IMR-90 (cell line): ENCODE measurements around the gene YPEL1. TPM values are rescaled to one million over a fixed set of nuclear protein-coding genes. Genes with fewer than 3 reads are reported as not detected.

Experiments
- ATAC-seq: fragments of 200-7000 bp; cut with Tn5 transposase; 2 replicates; pipeline ENCODE4 v1.9.1; 2020; ENCODE audit warnings: low read depth, mild to moderate bottlenecking, moderate library complexity
- BruUV-seq: library from RNA; stranded (reverse); fragments of 400-500 nt; replicated peaks from 2 replicates; lab custom pipeline; 2021; lab: Mats Ljungman, UMichigan
- CTCF ChIA-PET: fragments of 300-600 bp; formaldehyde crosslinking; extraction: SDS; loops from one replicate; lab custom pipeline; 2021; ENCODE audit warnings: antibody characterized with exemption; lab: Yijun Ruan, JAX
- POLR2A ChIA-PET: fragments of 300-600 bp; sonication (Branson Sonifier 250); formaldehyde crosslinking; loops from one replicate; lab custom pipeline; 2022; ENCODE audit warnings: antibody characterized with exemption; ENCODE audit not compliant: unreplicated experiment; lab: Charles Lee
- DNase-seq: peaks from one replicate; pipeline ENCODE4 v3.0.0; 2013
- H2AFZ ChIP-seq: replicated peaks from 2 replicates; pipeline ENCODE3; 2013; ENCODE audit warnings: low read length, mild to moderate bottlenecking; ENCODE audit not compliant: poor library complexity
- H2AK5ac ChIP-seq: 2 replicates; pipeline ENCODE4 v1.6.1; 2013; ENCODE audit warnings: low read depth, low read length, inconsistent platforms
- H2AK9ac ChIP-seq: replicated peaks from 2 replicates; pipeline ENCODE3; 2013; ENCODE audit warnings: mild to moderate bottlenecking, low read depth, low read length, moderate library complexity; ENCODE audit not compliant: poor library complexity
- H2BK120ac ChIP-seq: 2 replicates; pipeline ENCODE4 v1.6.1; 2013; ENCODE audit warnings: low read depth, low read length, inconsistent platforms
- H2BK15ac ChIP-seq: 3 replicates; pipeline ENCODE4 v1.6.1; 2013; ENCODE audit warnings: low read depth, low read length, inconsistent platforms
- H2BK20ac ChIP-seq: 2 replicates; pipeline ENCODE4 v1.6.1; 2013; ENCODE audit warnings: low read depth, mild to moderate bottlenecking, inconsistent platforms, low read length, moderate library complexity
- H2BK5ac ChIP-seq: 2 replicates; pipeline ENCODE4 v1.6.1; 2013; ENCODE audit warnings: mild to moderate bottlenecking, low read depth, low read length, inconsistent platforms; ENCODE audit not compliant: poor library complexity, severe bottlenecking
- H3K14ac ChIP-seq: replicated peaks from 2 replicates; pipeline ENCODE4 v1.6.1; 2013; ENCODE audit warnings: low read depth, low read length, inconsistent platforms
- H3K18ac ChIP-seq: 2 replicates; pipeline ENCODE4 v1.6.1; 2013; ENCODE audit warnings: low read depth, low read length, control low read depth
- H3K23ac ChIP-seq: 2 replicates; pipeline ENCODE4 v1.6.1; 2013; ENCODE audit warnings: low read depth, low read length, inconsistent platforms
- H3K27ac ChIP-seq: 2 replicates; pipeline ENCODE4 v1.5.1; 2013; ENCODE audit warnings: mild to moderate bottlenecking, control low read depth, low read length; ENCODE audit not compliant: insufficient read depth
- H3K27me3 ChIP-seq: 2 replicates; pipeline ENCODE4 v1.6.1; 2013; ENCODE audit warnings: low read length; ENCODE audit not compliant: control insufficient read depth, insufficient read depth
- H3K36me3 ChIP-seq: 2 replicates; pipeline ENCODE4 v1.6.1; 2013; ENCODE audit warnings: low read length, mixed read lengths; ENCODE audit not compliant: control insufficient read depth, insufficient read depth
- H3K4ac ChIP-seq: 2 replicates; pipeline ENCODE4 v1.6.1; 2013; ENCODE audit warnings: low read depth, low read length, inconsistent platforms
- H3K4me1 ChIP-seq: 2 replicates; pipeline ENCODE4 v1.6.1; 2013; ENCODE audit warnings: low read length, mixed read lengths; ENCODE audit not compliant: control insufficient read depth, insufficient read depth
- H3K4me2 ChIP-seq: 2 replicates; pipeline ENCODE4 v1.6.1; 2013; ENCODE audit warnings: low read depth, mild to moderate bottlenecking, control low read depth, low read length, moderate library complexity
- H3K4me3 ChIP-seq: 2 replicates; pipeline ENCODE4 v1.5.1; 2013; ENCODE audit warnings: low read depth, mild to moderate bottlenecking, control low read depth, low read length, moderate library complexity; ENCODE audit not compliant: insufficient read depth
- H3K56ac ChIP-seq: 2 replicates; pipeline ENCODE4 v1.6.1; 2013; ENCODE audit warnings: low read length, inconsistent platforms; ENCODE audit not compliant: insufficient read depth; ENCODE audit errors: extremely low read depth
- H3K79me1 ChIP-seq, 2 experiments: 2 replicates each; pipeline ENCODE4 v1.6.1; 2013; ENCODE audit warnings: low read length in 2 of 2, inconsistent platforms in 1 of 2, low read depth in 1 of 2
- H3K9ac ChIP-seq: 2 replicates; pipeline ENCODE4 v1.6.1; 2013; ENCODE audit warnings: low read depth, low read length, control low read depth
- H3K9me1 ChIP-seq: 2 replicates; pipeline ENCODE4 v1.6.1; 2013; ENCODE audit warnings: low read length, inconsistent platforms; ENCODE audit not compliant: insufficient read depth
- H3K9me3 ChIP-seq: 2 replicates; pipeline ENCODE4 v1.6.1; 2013; ENCODE audit warnings: low read length; ENCODE audit not compliant: control insufficient read depth, insufficient read depth
- H4K20me1 ChIP-seq: 2 replicates; pipeline ENCODE4 v1.6.1; 2013; ENCODE audit warnings: low read length, inconsistent platforms; ENCODE audit not compliant: insufficient read depth
- H4K5ac ChIP-seq: 2 replicates; pipeline ENCODE4 v1.6.1; 2013; ENCODE audit warnings: mild to moderate bottlenecking, low read depth, low read length, control low read depth
- H4K8ac ChIP-seq, 2 experiments: 2 replicates each; pipeline ENCODE4 v1.6.1; 2013; ENCODE audit warnings: low read depth in 2 of 2, low read length in 2 of 2, control low read depth in 1 of 2, inconsistent platforms in 1 of 2
- H4K91ac ChIP-seq: 2 replicates; pipeline ENCODE4 v1.6.1; 2013; ENCODE audit warnings: low read depth, low read length, inconsistent platforms; ENCODE audit not compliant: insufficient read depth
- BHLHE40 ChIP-seq: fragments of 150-350 bp; IDR thresholded peaks from 2 replicates; pipeline ENCODE4 v1.6.1; 2016; ENCODE audit warnings: mild to moderate bottlenecking, low read depth, low read length
- CEBPB ChIP-seq: IDR thresholded peaks from 2 replicates; pipeline ENCODE4 v1.6.1; 2012; ENCODE audit warnings: low read depth, low read length, improper control_type of control experiment
- CHD1 ChIP-seq: IDR thresholded peaks from 2 replicates; pipeline ENCODE4 v1.6.1; 2012; ENCODE audit warnings: low read depth, low read length, improper control_type of control experiment
- FOS ChIP-seq: fragments of 150-350 bp; IDR thresholded peaks from 2 replicates; pipeline ENCODE4 v1.6.1; 2016; ENCODE audit warnings: low read depth, low read length
- MAFK ChIP-seq: IDR thresholded peaks from 2 replicates; pipeline ENCODE4 v1.6.1; 2012; ENCODE audit warnings: low read depth, low read length, improper control_type of control experiment
- MAZ ChIP-seq: IDR thresholded peaks from 2 replicates; pipeline ENCODE4 v1.6.1; 2012; ENCODE audit warnings: low read depth, mild to moderate bottlenecking, low read length, improper control_type of control experiment, moderate library complexity, borderline replicate concordance
- MXI1 ChIP-seq: IDR thresholded peaks from 2 replicates; pipeline ENCODE4 v1.6.1; 2012; ENCODE audit warnings: low read depth, mild to moderate bottlenecking, low read length, moderate library complexity, borderline replicate concordance
- NFE2L2 ChIP-seq: fragments of 150-350 bp; IDR thresholded peaks from 2 replicates; pipeline ENCODE4 v1.6.1; 2016; ENCODE audit warnings: low read depth, mild to moderate bottlenecking, low read length
- POLR2A ChIP-seq: IDR thresholded peaks from 2 replicates; pipeline ENCODE4 v1.6.1; 2012; ENCODE audit warnings: mild to moderate bottlenecking, low read depth, low read length
- RAD21 ChIP-seq: IDR thresholded peaks from 2 replicates; pipeline ENCODE4 v1.6.1; 2012; ENCODE audit warnings: low read length, improper control_type of control experiment
- RCOR1 ChIP-seq: IDR thresholded peaks from 2 replicates; pipeline ENCODE4 v1.6.1; 2012; ENCODE audit warnings: mild to moderate bottlenecking, low read length, improper control_type of control experiment; ENCODE audit not compliant: insufficient replicate concordance
- RFX5 ChIP-seq: IDR thresholded peaks from 2 replicates; pipeline ENCODE4 v1.8.0; 2012; ENCODE audit warnings: low read depth, mild to moderate bottlenecking, low read length, moderate library complexity
- SMC3 ChIP-seq: fragments of 150-350 bp; IDR thresholded peaks from 2 replicates; pipeline ENCODE4 v1.6.1; 2016; ENCODE audit warnings: low read depth, mild to moderate bottlenecking, antibody characterized with exemption, low read length, moderate library complexity
- WGBS, 2 experiments: methylation state at CpG; one replicate each; pipeline versions ENCODE4 v1.1.5 to v1.1.7; 2013; ENCODE audit warnings: missing lambda C conversion rate in 2 of 2; ENCODE audit not compliant: insufficient read length in 1 of 2; ENCODE audit errors: extremely low coverage in 2 of 2; 5-methylcytosine and 5-hydroxymethylcytosine counted together
- dilution Hi-C: fragments of 300-500 bp; cut with HindIII; formaldehyde crosslinking; loops from one replicate; pipeline ENCODE4 v1.14.3; 2018; ENCODE audit warnings: low sequenced_read_pairs; ENCODE audit not compliant: unreplicated experiment
- in situ Hi-C: fragments of 300-500 bp; cut with MboI; formaldehyde crosslinking; loops from 3 replicates; pipeline ENCODE4 v1.14.3; 2019; ENCODE audit warnings: low sequenced_read_pairs, inconsistent platforms, mixed read lengths
- intact Hi-C: fragments of 100-400 bp; cut with micrococcal nuclease; formaldehyde crosslinking; loops from 2 replicates; pipeline ENCODE4 v1.10.0; 2022
- polyA plus RNA-seq, 3 experiments: library from polyadenylated mRNA; depleted of rRNA; stranded (reverse); fragments of >200 nt; gene quantifications; 2 replicates each; pipeline ENCODE4 v1.2.3, GENCODE V29; 2012; ENCODE audit warnings: low replicate concordance in 1 of 3
- total RNA-seq: library from RNA; depleted of rRNA; stranded (reverse); fragments of >200 nt; gene quantifications from 2 replicates; pipeline ENCODE4 v1.2.3, GENCODE V29; 2012
- TF ChIP-seq, protein P1 (sequence below): conservative IDR thresholded peaks from 2 replicates; pipeline ENCODE4 v1.5.1; 2012; ENCODE audit warnings: mild to moderate bottlenecking, low read depth, low read length, improper control_type of control experiment
- TF ChIP-seq, protein P2 (sequence below): fragments of 150-350 bp; IDR thresholded peaks from 2 replicates; pipeline ENCODE4 v1.6.1; 2017; ENCODE audit warnings: mild to moderate bottlenecking, antibody characterized with exemption, low read length, low read depth
- TF ChIP-seq, protein P3 (sequence below): fragments of 150-350 bp; IDR thresholded peaks from 2 replicates; pipeline ENCODE4 v1.6.1; 2016; ENCODE audit warnings: low read depth, mild to moderate bottlenecking, low read length, moderate library complexity, borderline replicate concordance

Gene YPEL1
- total and polyA plus RNA-seq, 2 of the 4 experiments (the other 2 are of a cell fraction) = 0.72 to 1.3 TPM

DNA sequence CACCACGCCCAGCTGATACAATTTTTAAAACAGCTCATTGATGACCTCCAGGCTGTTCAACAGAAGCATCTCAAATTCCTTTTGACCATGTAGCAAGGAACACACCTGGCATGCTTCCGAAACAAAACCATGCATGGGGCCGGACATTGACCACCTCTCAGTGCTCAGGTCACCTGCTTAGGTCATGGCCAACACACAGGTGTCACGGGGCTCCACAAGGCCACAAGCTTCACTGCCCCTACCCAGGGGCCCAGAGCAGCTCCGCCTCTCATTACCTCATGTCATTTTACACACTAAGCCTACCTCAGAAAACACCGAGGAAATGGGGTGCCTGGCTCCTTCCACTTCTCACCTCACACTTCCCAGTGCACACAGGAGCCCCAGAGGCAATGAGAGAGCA, 26.6 kb downstream of the YPEL1 start:
- H4K5ac ChIP-seq = no peak overlapping the region
- no peak overlapping the region for H2BK15ac ChIP-seq
- H3K4me3 ChIP-seq = no peak overlapping the region
- H3K4ac ChIP-seq = no peak overlapping the region
- no peak overlapping the region for H4K8ac ChIP-seq
- WGBS, 2 experiments = 95% methylated on average over 6 of the region's 6 CpGs; no CpG with 5 or more reads in 1 of the 2 experiments
- H3K56ac ChIP-seq = no peak overlapping the region
- H3K18ac ChIP-seq = no peak overlapping the region
- BruUV-seq = no TSS peak
- intact Hi-C loops = no loop called here
- H2BK5ac ChIP-seq = no peak overlapping the region
- no peak for TF ChIP-seq CHD1
- no peak for TF ChIP-seq FOS
- no peak for TF ChIP-seq RCOR1
- TF ChIP-seq MAFK = no peak
- TF ChIP-seq RAD21 = no peak
- TF ChIP-seq BHLHE40 = no peak
- no peak for TF ChIP-seq RFX5
- TF ChIP-seq, protein P1, sequence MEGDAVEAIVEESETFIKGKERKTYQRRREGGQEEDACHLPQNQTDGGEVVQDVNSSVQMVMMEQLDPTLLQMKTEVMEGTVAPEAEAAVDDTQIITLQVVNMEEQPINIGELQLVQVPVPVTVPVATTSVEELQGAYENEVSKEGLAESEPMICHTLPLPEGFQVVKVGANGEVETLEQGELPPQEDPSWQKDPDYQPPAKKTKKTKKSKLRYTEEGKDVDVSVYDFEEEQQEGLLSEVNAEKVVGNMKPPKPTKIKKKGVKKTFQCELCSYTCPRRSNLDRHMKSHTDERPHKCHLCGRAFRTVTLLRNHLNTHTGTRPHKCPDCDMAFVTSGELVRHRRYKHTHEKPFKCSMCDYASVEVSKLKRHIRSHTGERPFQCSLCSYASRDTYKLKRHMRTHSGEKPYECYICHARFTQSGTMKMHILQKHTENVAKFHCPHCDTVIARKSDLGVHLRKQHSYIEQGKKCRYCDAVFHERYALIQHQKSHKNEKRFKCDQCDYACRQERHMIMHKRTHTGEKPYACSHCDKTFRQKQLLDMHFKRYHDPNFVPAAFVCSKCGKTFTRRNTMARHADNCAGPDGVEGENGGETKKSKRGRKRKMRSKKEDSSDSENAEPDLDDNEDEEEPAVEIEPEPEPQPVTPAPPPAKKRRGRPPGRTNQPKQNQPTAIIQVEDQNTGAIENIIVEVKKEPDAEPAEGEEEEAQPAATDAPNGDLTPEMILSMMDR = no peak
- TF ChIP-seq MAZ = no peak
- TF ChIP-seq, protein P2, sequence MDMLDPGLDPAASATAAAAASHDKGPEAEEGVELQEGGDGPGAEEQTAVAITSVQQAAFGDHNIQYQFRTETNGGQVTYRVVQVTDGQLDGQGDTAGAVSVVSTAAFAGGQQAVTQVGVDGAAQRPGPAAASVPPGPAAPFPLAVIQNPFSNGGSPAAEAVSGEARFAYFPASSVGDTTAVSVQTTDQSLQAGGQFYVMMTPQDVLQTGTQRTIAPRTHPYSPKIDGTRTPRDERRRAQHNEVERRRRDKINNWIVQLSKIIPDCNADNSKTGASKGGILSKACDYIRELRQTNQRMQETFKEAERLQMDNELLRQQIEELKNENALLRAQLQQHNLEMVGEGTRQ = no peak
- TF ChIP-seq MXI1 = no peak
- TF ChIP-seq, protein P3, sequence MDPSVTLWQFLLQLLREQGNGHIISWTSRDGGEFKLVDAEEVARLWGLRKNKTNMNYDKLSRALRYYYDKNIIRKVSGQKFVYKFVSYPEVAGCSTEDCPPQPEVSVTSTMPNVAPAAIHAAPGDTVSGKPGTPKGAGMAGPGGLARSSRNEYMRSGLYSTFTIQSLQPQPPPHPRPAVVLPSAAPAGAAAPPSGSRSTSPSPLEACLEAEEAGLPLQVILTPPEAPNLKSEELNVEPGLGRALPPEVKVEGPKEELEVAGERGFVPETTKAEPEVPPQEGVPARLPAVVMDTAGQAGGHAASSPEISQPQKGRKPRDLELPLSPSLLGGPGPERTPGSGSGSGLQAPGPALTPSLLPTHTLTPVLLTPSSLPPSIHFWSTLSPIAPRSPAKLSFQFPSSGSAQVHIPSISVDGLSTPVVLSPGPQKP = no peak
- TF ChIP-seq CEBPB = no peak
- TF ChIP-seq POLR2A = no peak
- TF ChIP-seq NFE2L2 = no peak
- TF ChIP-seq SMC3 = no peak
- H3K4me2 ChIP-seq = no peak overlapping the region
- H3K27me3 ChIP-seq = no peaks in the 10 kb centered on the region
- H4K91ac ChIP-seq = no peak overlapping the region
- H2BK20ac ChIP-seq = no peak overlapping the region
- no peaks in the 10 kb centered on the region for H4K20me1 ChIP-seq
- dilution Hi-C loops = no loop called here
- H3K27ac ChIP-seq = no peak overlapping the region
- ChIA-PET POLR2A (no interaction called here), CTCF (no interaction called here)
- ATAC-seq (no peak), DNase-seq (no peak)
- H3K36me3 ChIP-seq = peaks cover 2% of the 10 kb centered on the region
- no peak overlapping the region for H3K9ac ChIP-seq
- in situ Hi-C loops = no loop called here
- H3K4me1 ChIP-seq = peaks cover 3% of the 10 kb centered on the region
- no peak overlapping the region for H3K23ac ChIP-seq
- H3K9me3 ChIP-seq = no peaks in the 10 kb centered on the region
- no peak overlapping the region for H2AFZ ChIP-seq
- H3K14ac ChIP-seq = no peak overlapping the region
- no peak overlapping the region for H2AK5ac ChIP-seq
- no peak overlapping the region for H2BK120ac ChIP-seq
- H3K9me1 ChIP-seq = peaks cover 9% of the 10 kb centered on the region
- H3K79me1 ChIP-seq = peaks cover 0 to 7% of the 10 kb centered on the region in 2 experiments; a peak in 2 of 4 replicates
- no peak overlapping the region for H2AK9ac ChIP-seq
